Neural cell (in vitro differentiated cells): ENCODE results near the gene POU2F2.

Experiments used
- CTCF ChIP-seq: fragments of 450-650 bp; IDR thresholded peaks from 2 replicates; pipeline ENCODE4 v1.5.1; 2014; ENCODE audit warnings: antibody characterized with exemption, mild to moderate bottlenecking, moderate library complexity; ENCODE audit not compliant: poor library complexity, severe bottlenecking
- EP300 ChIP-seq: fragments of 450-650 bp; conservative IDR thresholded peaks from 2 replicates; pipeline ENCODE4 v1.6.1; 2014; ENCODE audit warnings: antibody characterized with exemption, mild to moderate bottlenecking, moderate library complexity; ENCODE audit not compliant: poor library complexity, severe bottlenecking
- EZH2 ChIP-seq: fragments of 200-600, 300-800 bp; shearing (Covaris generic), sonication (generic); IDR thresholded peaks from 2 replicates; pipeline ENCODE4 v1.6.1; 2014; ENCODE audit warnings: antibody characterized with exemption, low read length, borderline replicate concordance, mild to moderate bottlenecking; ENCODE audit not compliant: insufficient read depth, poor library complexity, severe bottlenecking
- POLR2AphosphoS5 ChIP-seq: IDR thresholded peaks from 2 replicates; pipeline ENCODE4 v1.6.1; 2012
- SMC3 ChIP-seq: fragments of 450-650 bp; conservative IDR thresholded peaks from 2 replicates; pipeline ENCODE4 v1.6.1; 2014; ENCODE audit warnings: antibody characterized with exemption, mild to moderate bottlenecking, moderate library complexity; ENCODE audit not compliant: poor library complexity

GRCh38 chr19:42086770-42087550 is 45.3 kb downstream of the POU2F2 start:
- TF ChIP-seq CTCF (no peak), POLR2AphosphoS5 (no peak), EP300 (no peak), EZH2 (no peak), SMC3 (no peak)
